Glutamatergic neuron (in vitro differentiated cells): ENCODE measurements around the gene NAA80. TPM values are rescaled to one million over a fixed set of nuclear protein-coding genes. Genes with fewer than 3 reads are reported as not detected.
A peak's percentile ranks its signal among the peaks of the same experiment; 100 is the strongest.

ENCODE experiments used
- DNase-seq: peaks from one replicate; pipeline ENCODE4 v3.0.0; 2022
- H3K27ac Mint-ChIP-seq: one replicate; pipeline ENCODE4 v1.8.0; 2020; ENCODE audit warnings: mild to moderate bottlenecking, mixed read lengths, inconsistent platforms; ENCODE audit not compliant: unreplicated experiment
- H3K27me3 Mint-ChIP-seq: one replicate; pipeline ENCODE4 v1.8.0; 2020; ENCODE audit warnings: mild to moderate bottlenecking, moderate library complexity, mixed read lengths, inconsistent platforms; ENCODE audit not compliant: unreplicated experiment
- H3K36me3 Mint-ChIP-seq: one replicate; pipeline ENCODE4 v1.8.0; 2020; ENCODE audit warnings: mild to moderate bottlenecking, mixed read lengths, inconsistent platforms; ENCODE audit not compliant: unreplicated experiment
- H3K4me1 Mint-ChIP-seq: one replicate; pipeline ENCODE4 v1.8.0; 2020; ENCODE audit warnings: mild to moderate bottlenecking, low read depth, mixed read lengths, inconsistent platforms; ENCODE audit not compliant: unreplicated experiment
- H3K4me3 Mint-ChIP-seq: one replicate; pipeline ENCODE4 v1.8.0; 2020; ENCODE audit warnings: mild to moderate bottlenecking, mixed read lengths, inconsistent platforms; ENCODE audit not compliant: unreplicated experiment
- H3K9me3 Mint-ChIP-seq: one replicate; pipeline ENCODE4 v1.8.0; 2020; ENCODE audit warnings: mild to moderate bottlenecking, moderate library complexity, mixed read lengths, inconsistent platforms; ENCODE audit not compliant: unreplicated experiment
- total RNA-seq: library from RNA; stranded (reverse); fragmentation: NEBNext Ultra II Directional; extraction: Animal tissue kit (Norgen Biotek cat#: 25700); gene quantifications from one replicate; pipeline ENCODE4 v1.2.1, GENCODE V29; 2021; ENCODE audit not compliant: unreplicated experiment
- TF ChIP-seq, protein P1 (sequence below): fragments of 200-600 bp; sonication (generic); IDR thresholded peaks from one replicate; pipeline ENCODE4 v1.5.0; 2021; ENCODE audit not compliant: partially characterized antibody, unreplicated experiment

NAA80 gene
- total RNA-seq, 1 donor from 2014 or later, result 13.3 TPM

DNA sequence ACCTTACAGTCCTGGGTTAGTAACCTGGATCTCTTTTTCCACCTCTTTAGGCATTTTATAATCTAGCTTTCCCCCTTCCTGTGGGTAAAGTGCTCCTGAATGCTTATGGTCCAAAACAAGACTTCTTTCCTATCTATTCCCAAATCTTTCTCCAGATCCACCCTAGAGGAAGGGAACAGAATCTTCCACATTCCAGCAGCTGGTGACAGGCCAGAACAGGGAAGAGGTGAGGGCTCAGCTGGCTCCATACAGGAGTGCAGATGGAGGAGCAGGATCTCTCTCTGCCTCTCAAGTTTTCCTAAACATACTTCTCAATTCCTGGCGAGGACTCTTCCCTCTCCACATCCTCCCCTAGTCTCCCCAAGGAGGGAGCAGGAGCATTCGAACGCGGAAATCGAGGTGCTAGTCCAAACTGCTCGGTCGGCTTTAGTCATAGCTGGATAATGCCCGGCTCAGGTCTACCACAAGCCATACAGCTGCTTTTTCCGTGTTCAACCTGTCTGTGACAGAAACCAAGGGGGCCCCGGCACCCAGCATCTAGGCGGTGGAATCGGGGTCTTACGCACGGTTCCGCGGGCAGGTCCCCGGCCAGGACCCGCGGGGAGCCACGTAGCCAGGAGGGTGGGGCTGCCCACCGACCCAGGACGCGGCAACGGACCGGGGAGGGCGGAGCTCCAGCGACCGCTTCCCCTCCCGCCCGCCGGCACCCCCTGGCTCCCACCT is 37.4 kb upstream of the NAA80 start:
- peaks cover 21% of the 10 kb centered on the region for H3K9me3 Mint-ChIP-seq
- DNase-seq, result no peak
- H3K4me1 Mint-ChIP-seq, result peaks cover 29% of the 10 kb centered on the region
- H3K27ac Mint-ChIP-seq, result peak overlapping the region; percentile 98
- TF ChIP-seq, protein P1, sequence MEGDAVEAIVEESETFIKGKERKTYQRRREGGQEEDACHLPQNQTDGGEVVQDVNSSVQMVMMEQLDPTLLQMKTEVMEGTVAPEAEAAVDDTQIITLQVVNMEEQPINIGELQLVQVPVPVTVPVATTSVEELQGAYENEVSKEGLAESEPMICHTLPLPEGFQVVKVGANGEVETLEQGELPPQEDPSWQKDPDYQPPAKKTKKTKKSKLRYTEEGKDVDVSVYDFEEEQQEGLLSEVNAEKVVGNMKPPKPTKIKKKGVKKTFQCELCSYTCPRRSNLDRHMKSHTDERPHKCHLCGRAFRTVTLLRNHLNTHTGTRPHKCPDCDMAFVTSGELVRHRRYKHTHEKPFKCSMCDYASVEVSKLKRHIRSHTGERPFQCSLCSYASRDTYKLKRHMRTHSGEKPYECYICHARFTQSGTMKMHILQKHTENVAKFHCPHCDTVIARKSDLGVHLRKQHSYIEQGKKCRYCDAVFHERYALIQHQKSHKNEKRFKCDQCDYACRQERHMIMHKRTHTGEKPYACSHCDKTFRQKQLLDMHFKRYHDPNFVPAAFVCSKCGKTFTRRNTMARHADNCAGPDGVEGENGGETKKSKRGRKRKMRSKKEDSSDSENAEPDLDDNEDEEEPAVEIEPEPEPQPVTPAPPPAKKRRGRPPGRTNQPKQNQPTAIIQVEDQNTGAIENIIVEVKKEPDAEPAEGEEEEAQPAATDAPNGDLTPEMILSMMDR, result no peak
- peak overlapping the region; percentile 100 for H3K4me3 Mint-ChIP-seq
- H3K27me3 Mint-ChIP-seq, result peaks cover 26% of the 10 kb centered on the region
- peaks cover 4% of the 10 kb centered on the region for H3K36me3 Mint-ChIP-seq

DNA sequence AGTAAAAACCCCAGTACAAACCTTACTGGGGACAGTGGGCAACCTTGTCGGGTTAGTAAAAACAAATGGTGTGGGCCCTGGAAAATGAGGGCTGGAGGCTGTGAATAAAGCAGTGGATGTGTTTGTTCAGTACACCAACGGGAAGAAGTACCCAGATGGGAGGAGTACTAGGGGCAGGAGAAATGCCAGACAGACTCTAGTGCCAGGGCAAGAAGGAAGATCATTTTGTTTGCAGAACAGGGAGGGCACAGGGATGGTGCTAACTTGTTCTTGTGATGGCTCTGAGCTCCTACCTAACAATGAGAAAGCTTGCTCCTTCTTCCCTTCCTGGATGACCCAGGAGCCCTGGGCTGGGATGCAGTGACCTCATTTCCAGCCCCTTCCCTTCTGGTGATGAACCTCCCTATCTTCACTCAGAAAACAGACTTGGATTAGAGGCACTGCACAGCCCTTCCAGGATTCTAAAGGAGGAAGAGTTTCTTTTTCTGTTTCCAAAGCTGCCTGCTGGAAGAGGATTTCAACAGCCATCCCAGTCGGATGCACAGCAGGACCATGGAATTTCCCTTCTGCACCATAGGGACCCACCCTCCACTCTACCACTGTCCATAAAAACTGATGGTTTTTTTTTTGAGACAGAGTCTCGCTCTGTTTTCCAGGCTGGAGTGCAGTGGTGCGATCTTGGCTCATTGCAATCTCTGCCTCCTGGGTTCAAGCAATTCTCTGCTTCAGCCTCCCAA is 35.3 kb upstream of the NAA80 start:
- Mint-ChIP-seq H3K4me1 (peaks cover 26% of the 10 kb centered on the region), H3K27me3 (peaks cover 16% of the 10 kb centered on the region), H3K36me3 (peaks cover under 1% of the 10 kb centered on the region), H3K27ac (peak overlapping the region; percentile 82), H3K9me3 (peaks cover 17% of the 10 kb centered on the region), H3K4me3 (peak overlapping the region; percentile 76)
- DNase-seq, result no peak
- TF ChIP-seq, protein P1, result no peak

DNA sequence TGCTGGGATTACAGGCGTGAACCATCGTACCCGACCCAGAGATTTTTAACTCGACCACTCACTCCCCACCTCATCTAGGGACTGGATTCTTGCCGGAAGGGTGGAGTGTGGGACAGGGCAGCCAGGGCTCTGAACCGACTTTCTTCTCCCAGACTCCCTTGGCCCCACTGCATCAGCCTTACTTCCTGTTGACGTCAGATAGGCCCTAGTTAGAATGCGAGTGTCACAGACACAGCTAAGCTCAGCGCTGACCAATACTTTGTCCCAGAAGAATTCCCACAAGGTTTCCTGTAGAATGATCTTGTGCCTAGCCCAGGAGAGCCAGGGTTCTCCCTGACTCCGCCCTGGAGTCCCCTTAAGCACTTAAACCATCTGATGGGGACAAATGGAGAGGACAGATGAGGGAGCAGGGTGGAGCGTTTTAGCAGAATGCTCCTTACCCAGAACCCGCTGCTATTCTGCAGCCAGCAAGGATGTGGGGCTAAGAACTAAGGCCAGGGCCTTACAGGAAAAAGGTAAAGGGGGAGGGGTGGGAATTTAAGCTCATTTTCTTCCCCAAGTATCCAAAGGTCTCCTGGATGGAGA is 34.6 kb upstream of the NAA80 start:
- peak overlapping the region; percentile 82 for H3K27ac Mint-ChIP-seq
- H3K4me3 Mint-ChIP-seq, result peak overlapping the region; percentile 76

DNA sequence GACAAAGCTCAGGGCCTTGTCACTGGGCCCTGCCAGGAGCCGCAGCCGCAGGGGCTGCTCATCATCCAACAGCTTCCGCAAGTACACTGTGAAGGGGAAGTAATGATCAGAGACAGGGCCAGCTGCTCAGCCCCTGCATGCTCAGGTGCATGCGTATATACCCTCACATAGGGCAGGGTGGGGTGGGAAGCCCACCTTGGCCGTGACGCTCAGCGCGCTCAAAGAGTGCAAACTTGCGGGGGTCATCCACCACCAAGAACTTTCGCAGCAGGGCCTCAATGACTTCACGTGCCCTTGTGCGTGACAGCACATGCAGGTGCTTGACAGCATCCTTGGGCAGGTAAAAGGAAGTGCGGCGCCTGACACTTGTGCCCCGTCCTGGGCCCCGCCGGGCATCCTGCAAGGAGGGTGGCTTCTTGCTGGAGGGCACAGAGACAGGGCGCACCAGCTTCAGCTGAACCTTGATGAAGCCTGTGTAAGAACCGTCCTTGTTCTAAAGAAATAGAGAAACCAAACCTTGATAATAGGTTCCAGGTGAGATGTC is 32.2 kb upstream of the NAA80 start:
- Mint-ChIP-seq H3K36me3 (no peaks in the 10 kb centered on the region), H3K27ac (no peak overlapping the region), H3K9me3 (peaks cover 6% of the 10 kb centered on the region), H3K4me3 (no peak overlapping the region), H3K4me1 (peaks cover 16% of the 10 kb centered on the region), H3K27me3 (peaks cover 4% of the 10 kb centered on the region)
- DNase-seq, result no peak
- TF ChIP-seq, protein P1, result no peak

More for the DNA sequence above, 34.6 kb upstream of the NAA80 start:
- TF ChIP-seq, protein P1, result no peak
- Mint-ChIP-seq H3K27me3 (peaks cover 12% of the 10 kb centered on the region), H3K4me1 (peaks cover 22% of the 10 kb centered on the region), H3K36me3 (no peaks in the 10 kb centered on the region), H3K9me3 (peaks cover 15% of the 10 kb centered on the region)
- DNase-seq, result no peak
